ENCODE measurements around the gene RYK.

GRCh38 chr3:134179508-134179907, 71.2 kb downstream of the RYK start:
- TF ChIP-seq, protein P1, sequence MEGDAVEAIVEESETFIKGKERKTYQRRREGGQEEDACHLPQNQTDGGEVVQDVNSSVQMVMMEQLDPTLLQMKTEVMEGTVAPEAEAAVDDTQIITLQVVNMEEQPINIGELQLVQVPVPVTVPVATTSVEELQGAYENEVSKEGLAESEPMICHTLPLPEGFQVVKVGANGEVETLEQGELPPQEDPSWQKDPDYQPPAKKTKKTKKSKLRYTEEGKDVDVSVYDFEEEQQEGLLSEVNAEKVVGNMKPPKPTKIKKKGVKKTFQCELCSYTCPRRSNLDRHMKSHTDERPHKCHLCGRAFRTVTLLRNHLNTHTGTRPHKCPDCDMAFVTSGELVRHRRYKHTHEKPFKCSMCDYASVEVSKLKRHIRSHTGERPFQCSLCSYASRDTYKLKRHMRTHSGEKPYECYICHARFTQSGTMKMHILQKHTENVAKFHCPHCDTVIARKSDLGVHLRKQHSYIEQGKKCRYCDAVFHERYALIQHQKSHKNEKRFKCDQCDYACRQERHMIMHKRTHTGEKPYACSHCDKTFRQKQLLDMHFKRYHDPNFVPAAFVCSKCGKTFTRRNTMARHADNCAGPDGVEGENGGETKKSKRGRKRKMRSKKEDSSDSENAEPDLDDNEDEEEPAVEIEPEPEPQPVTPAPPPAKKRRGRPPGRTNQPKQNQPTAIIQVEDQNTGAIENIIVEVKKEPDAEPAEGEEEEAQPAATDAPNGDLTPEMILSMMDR (IDR thresholded peaks at IDR 0.05; ENCODE audit: low read depth, low read length, poor library complexity, severe bottlenecking): no peak
- no peak for TF ChIP-seq EZH2phosphoT487 (IDR thresholded peaks at IDR 0.05; ENCODE audit: borderline replicate concordance, low read length)
